DND-41 (cell line): ENCODE data around the gene FLT4.

Source experiments
- CTCF ChIP-seq: IDR thresholded peaks from 2 replicates; pipeline ENCODE4 v1.5.1; 2012; ENCODE audit warnings: borderline replicate concordance, low read length, moderate library complexity, mild to moderate bottlenecking; ENCODE audit not compliant: poor library complexity, severe bottlenecking; ENCODE audit errors: extremely low read depth
- EZH2 ChIP-seq: IDR thresholded peaks from 3 replicates; pipeline ENCODE4 v1.6.1; 2012; ENCODE audit warnings: borderline replicate concordance, low read depth, mild to moderate bottlenecking, moderate library complexity, low read length, inconsistent platforms; ENCODE audit not compliant: severe bottlenecking

DNA sequence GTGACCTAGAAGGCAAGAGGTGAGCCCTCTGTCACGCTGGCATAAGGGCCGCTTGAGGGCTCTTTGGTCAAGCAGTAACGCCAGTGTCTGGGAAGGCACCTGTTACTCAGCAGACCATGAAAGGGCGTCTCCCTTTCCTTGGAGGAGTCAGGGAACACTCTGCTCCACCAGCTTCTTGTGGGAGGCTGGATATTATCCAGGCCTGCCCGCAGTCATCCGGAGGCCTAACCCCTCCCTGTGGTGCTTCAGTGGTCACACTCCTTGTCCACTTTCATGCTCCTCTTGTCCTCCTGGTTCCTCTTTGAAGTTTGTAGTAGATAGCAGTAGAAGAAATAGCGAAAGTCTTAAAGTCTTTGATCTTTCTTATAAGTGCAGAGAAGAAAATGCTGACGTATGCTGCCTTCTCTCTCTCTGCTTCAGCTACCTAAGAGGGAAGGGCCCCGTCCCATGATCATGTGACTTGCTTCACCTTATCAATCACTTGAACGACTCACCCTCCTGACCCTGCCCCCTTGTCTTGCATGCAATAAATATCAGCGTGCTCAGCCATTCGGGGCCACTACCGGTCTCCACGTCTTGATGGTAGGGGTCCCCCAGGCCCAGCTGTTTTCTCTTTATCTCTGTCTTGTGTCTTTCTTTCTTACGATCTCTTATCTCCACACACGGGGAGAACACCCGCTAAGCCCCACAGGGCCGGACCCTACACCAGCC lies 41.4 kb downstream of the FLT4 start:
- TF ChIP-seq CTCF = no peak
- no peak for TF ChIP-seq EZH2
